ENCODE data around the gene NSL1.

DNA sequence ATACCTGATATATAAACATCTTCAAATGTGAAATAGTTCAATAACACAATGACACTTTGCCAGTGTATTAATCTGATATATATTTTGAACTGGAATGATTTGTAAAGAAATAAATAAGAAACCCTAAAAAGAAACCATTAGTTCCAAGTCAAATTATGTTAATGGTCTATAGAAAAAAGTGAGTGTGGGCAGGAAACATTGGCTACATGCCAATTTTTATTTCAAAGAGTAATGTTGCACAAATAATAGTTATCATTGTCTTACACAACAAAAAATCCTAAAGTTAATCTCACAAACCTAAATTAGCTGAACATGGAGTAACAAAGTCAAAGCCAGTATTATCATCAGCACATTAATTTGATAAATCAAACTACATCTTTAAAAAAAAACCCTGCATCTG, 54.0 kb downstream of the NSL1 start:
- no peak for TF ChIP-seq POLR2A (IDR thresholded peaks at IDR 0.05)
- TF ChIP-seq, protein P1, sequence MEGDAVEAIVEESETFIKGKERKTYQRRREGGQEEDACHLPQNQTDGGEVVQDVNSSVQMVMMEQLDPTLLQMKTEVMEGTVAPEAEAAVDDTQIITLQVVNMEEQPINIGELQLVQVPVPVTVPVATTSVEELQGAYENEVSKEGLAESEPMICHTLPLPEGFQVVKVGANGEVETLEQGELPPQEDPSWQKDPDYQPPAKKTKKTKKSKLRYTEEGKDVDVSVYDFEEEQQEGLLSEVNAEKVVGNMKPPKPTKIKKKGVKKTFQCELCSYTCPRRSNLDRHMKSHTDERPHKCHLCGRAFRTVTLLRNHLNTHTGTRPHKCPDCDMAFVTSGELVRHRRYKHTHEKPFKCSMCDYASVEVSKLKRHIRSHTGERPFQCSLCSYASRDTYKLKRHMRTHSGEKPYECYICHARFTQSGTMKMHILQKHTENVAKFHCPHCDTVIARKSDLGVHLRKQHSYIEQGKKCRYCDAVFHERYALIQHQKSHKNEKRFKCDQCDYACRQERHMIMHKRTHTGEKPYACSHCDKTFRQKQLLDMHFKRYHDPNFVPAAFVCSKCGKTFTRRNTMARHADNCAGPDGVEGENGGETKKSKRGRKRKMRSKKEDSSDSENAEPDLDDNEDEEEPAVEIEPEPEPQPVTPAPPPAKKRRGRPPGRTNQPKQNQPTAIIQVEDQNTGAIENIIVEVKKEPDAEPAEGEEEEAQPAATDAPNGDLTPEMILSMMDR (IDR thresholded peaks at IDR 0.05) = no peak
- TF ChIP-seq POLR2AphosphoS5 (IDR thresholded peaks at IDR 0.05; ENCODE audit: insufficient read depth in 1 of 2, low read depth in 1 of 2) = no peak
